ENCODE measurements around the gene RYR1.
A peak's percentile ranks its signal among the peaks of the same experiment; 100 is the strongest.

RYR1 gene

DNA sequence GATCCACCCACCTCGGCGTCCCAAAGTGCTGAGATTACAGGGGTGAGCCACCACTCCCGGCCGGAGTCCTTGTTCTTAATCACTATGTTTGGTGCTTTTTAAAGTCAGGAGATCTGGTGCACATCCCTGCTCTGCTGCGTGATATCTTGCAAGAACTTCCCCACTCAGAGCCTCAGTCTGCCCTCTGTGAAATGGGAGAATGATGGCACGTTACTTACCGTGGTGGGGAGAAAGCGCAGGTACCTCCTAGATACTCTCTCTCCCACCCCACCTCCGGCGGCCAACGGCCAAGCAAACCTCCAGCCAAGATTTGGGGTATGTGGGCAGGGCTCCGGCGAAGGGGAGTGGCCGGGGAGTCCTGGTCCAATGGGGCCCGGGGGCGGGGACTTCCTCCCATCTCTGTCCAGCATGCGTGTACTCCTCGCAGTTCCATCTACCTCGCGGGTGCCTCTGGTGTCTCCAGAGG is at the start of gene RYR1:
Gene RYR1, plus strand, starts transcription at position 424 of the 466 bp plus-strand sequence. CDS start 139 bp downstream, outside the sequence.
- Histone ChIP-seq H3K27me3 (replicated peaks; ENCODE audit: control insufficient read depth, insufficient read depth, low read length) (peaks cover 48% of the 10 kb centered on the region), H3K9ac (ENCODE audit: low read length) (no peak within 1 kb of the TSS), H3K36me3 (ENCODE audit: control insufficient read depth, insufficient read depth, low read length, severe bottlenecking) (no peaks in the 10 kb centered on the region), H3K4me1 (ENCODE audit: control insufficient read depth, insufficient read depth, low read length) (no peaks in the 10 kb centered on the region), H3K4me3 (ENCODE audit: low read length) (no peak within 1 kb of the TSS), H3K9me3 (ENCODE audit: control insufficient read depth, low read length) (no peaks in the 10 kb centered on the region)
- peak; percentile 19 for DNase-seq (ENCODE audit: low read depth)

DNA sequence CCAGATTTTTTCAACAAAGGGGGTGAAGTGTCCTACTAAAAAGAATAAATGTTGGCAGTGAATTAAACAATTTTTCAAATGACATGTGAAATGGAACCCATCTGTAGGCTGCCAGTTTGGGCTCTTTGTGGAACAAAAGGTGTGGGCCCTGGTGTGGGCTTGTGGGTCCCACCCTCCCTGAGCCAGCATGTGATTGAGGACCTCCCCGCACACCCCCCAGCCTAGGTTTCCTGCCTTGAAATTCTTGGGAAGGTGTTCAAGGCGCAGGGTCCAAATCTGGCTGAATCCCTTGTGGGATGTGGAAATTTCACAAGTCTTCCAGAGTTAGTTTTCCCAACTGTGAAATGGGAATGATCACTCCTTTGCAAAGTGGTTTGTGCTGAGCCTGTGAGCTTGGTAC is 49.7 kb upstream of the RYR1 start:
- no peak overlapping the region for H3K4me3 ChIP-seq (ENCODE audit: low read length)
- H3K4me1 ChIP-seq (ENCODE audit: control insufficient read depth, insufficient read depth, low read length) = peaks cover 15% of the 10 kb centered on the region
- H3K9ac ChIP-seq (ENCODE audit: low read length) = no peak overlapping the region
- peaks cover 58% of the 10 kb centered on the region for H3K36me3 ChIP-seq (ENCODE audit: control insufficient read depth, insufficient read depth, low read length, severe bottlenecking)
- H3K27me3 ChIP-seq (replicated peaks; ENCODE audit: control insufficient read depth, insufficient read depth, low read length) = no peaks in the 10 kb centered on the region
- DNase-seq (ENCODE audit: low read depth) = no peak
- no peaks in the 10 kb centered on the region for H3K9me3 ChIP-seq (ENCODE audit: control insufficient read depth, low read length)

DNA sequence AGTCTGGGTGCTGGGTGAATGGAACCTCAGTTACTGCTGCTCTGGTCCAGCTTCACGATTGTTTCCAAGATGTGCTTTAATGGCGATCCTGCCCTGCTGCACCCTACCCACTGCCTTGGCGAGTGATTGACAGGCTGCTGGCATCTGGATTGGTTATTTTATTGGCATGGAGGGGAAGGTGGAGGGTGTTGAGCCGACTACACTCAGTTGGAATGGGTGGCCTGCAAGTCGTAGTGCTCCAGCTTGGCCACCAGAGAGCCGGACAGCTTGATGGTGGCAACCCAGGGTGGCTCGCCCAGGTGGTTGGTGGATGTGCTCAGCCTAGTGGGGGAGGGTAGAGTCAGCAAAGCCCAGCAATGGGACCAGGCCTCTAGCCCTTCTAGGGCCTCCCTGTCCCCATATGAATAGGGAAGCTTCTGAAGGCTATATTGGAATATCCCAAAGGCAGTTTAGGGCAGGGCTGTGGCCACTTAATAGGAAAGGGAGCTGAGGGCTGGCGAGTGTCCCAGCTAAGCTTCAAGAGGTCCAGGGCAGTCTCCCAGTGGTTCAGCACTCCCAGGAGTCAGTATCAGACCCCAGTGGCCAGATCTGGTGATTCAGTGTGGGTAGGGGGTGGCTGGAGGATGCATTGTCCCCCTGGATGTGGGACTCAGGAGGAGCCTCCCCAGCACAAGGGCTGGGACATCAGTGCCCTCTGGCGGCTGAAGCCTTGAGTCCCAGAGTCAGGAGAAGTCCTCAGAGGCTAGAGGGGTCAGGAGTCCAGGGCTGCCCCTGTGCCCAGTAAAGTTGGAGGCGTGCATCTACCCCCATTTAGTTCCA is 49.1 kb upstream of the RYR1 start:
- Histone ChIP-seq H3K27me3 (replicated peaks; ENCODE audit: control insufficient read depth, insufficient read depth, low read length) (no peaks in the 10 kb centered on the region), H3K9ac (ENCODE audit: low read length) (no peak overlapping the region), H3K4me1 (ENCODE audit: control insufficient read depth, insufficient read depth, low read length) (peaks cover 19% of the 10 kb centered on the region), H3K36me3 (ENCODE audit: control insufficient read depth, insufficient read depth, low read length, severe bottlenecking) (peaks cover 51% of the 10 kb centered on the region), H3K4me3 (ENCODE audit: low read length) (no peak overlapping the region), H3K9me3 (ENCODE audit: control insufficient read depth, low read length) (no peaks in the 10 kb centered on the region)
- peak; percentile 44 for DNase-seq (ENCODE audit: low read depth)

DNA sequence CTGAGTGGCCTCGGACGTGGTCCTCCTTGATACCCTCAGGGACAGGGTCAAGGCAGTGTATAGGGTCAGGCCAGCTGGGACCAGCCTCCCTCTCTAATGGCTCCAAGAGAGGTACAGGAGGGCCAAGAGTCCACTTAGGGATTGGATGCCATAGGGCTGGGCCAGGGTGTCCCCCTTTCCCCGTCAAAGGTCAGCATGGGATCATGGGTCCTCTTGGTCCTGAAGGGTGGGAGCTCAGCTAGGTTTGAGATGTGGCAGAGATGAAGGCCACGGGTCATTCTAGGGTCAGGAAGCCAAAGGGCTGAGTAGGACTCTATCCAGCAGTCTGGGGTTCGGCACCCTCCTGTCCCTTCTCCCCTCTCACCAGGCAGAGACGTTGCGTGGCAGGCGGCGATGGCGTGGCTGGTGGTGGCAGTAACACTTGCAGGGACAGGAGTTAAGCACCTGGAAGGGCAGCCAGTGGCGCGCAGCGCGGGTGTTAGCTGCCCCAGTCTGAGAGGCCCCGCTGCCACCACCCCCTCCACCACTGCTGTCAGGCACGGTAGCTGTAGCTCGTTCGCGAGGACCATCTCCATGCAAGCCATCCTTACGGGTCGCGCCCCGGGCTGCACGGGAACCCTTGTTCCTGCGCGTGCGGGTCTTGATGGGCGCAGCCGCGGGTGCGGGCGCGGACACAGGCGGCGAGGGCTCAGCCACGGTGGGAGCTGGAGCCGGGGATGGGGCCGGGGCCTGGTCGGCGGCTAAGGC is 48.3 kb upstream of the RYR1 start:
- H3K9ac ChIP-seq (ENCODE audit: low read length) = no peak overlapping the region
- H3K36me3 ChIP-seq (ENCODE audit: control insufficient read depth, insufficient read depth, low read length, severe bottlenecking) = peaks cover 45% of the 10 kb centered on the region
- no peaks in the 10 kb centered on the region for H3K27me3 ChIP-seq (replicated peaks; ENCODE audit: control insufficient read depth, insufficient read depth, low read length)
- H3K4me3 ChIP-seq (ENCODE audit: low read length) = no peak overlapping the region
- DNase-seq (ENCODE audit: low read depth) = no peak
- no peaks in the 10 kb centered on the region for H3K9me3 ChIP-seq (ENCODE audit: control insufficient read depth, low read length)
- peaks cover 19% of the 10 kb centered on the region for H3K4me1 ChIP-seq (ENCODE audit: control insufficient read depth, insufficient read depth, low read length)

DNA sequence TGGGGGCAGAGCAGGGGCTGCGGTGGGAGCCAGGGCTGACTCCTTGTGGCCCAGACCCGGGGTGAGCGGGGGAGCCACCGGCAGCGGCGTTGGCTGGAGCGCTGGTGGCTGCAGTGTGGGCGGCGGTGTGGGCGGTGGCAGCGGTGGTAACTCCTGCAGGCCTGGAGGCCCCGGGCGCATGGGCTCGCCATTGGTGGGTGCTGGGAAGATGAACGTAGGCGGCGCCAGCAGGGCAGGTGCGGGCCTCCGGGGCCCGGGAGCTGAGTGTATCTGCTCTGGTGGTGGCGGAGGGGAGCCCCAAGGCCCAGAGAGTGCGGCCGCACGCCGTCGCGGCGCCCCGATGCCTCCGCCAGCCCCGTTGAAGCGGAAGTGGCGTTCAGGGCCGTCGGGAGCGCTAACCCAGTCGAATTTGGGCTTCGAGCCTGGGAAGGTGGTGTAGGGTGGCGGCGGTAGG is 47.7 kb upstream of the RYR1 start:
- Histone ChIP-seq H3K36me3 (ENCODE audit: control insufficient read depth, insufficient read depth, low read length, severe bottlenecking) (peaks cover 39% of the 10 kb centered on the region), H3K4me3 (ENCODE audit: low read length) (no peak overlapping the region), H3K9me3 (ENCODE audit: control insufficient read depth, low read length) (no peaks in the 10 kb centered on the region), H3K4me1 (ENCODE audit: control insufficient read depth, insufficient read depth, low read length) (peaks cover 19% of the 10 kb centered on the region), H3K27me3 (replicated peaks; ENCODE audit: control insufficient read depth, insufficient read depth, low read length) (no peaks in the 10 kb centered on the region), H3K9ac (ENCODE audit: low read length) (no peak overlapping the region)
- DNase-seq (ENCODE audit: low read depth) = no peak

DNA sequence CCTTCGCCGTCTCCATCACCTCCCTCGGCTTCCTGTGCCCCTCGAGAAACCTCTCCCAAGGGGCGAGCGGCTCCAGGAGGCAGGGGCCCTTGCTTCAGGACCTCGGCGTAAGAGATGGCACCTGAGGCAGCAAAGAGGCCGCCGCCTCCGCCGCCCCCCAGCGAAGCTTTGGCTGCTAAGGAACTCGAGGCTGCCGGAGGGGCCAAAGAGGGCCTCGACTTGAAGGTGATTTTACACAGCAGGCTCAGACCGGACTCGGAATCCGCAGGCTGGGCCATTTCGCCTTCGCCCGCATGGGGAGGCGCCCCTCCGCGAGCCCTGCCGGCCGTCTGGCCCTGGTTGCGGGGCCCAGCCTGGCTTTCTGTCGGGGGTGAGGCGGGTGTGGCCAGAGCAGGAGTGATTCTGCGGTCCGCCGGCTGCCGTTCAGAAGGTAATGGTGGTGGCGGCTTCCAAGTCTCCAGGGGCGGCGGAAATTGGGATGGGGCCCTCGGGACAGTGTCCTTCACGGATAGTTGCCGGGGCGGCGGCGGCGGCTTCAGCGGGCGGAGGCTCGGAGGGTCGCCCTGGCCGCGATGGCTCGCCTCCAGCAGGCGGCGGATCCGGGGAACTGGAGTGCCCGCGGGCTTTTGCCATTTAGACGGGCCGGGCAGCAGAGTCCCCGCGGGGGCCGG is 47.1 kb upstream of the RYR1 start:
- no peak for DNase-seq (ENCODE audit: low read depth)
- Histone ChIP-seq H3K9me3 (ENCODE audit: control insufficient read depth, low read length) (no peaks in the 10 kb centered on the region), H3K4me3 (ENCODE audit: low read length) (no peak overlapping the region), H3K4me1 (ENCODE audit: control insufficient read depth, insufficient read depth, low read length) (peaks cover 19% of the 10 kb centered on the region), H3K27me3 (replicated peaks; ENCODE audit: control insufficient read depth, insufficient read depth, low read length) (no peaks in the 10 kb centered on the region), H3K36me3 (ENCODE audit: control insufficient read depth, insufficient read depth, low read length, severe bottlenecking) (peaks cover 33% of the 10 kb centered on the region), H3K9ac (ENCODE audit: low read length) (no peak overlapping the region)

DNA sequence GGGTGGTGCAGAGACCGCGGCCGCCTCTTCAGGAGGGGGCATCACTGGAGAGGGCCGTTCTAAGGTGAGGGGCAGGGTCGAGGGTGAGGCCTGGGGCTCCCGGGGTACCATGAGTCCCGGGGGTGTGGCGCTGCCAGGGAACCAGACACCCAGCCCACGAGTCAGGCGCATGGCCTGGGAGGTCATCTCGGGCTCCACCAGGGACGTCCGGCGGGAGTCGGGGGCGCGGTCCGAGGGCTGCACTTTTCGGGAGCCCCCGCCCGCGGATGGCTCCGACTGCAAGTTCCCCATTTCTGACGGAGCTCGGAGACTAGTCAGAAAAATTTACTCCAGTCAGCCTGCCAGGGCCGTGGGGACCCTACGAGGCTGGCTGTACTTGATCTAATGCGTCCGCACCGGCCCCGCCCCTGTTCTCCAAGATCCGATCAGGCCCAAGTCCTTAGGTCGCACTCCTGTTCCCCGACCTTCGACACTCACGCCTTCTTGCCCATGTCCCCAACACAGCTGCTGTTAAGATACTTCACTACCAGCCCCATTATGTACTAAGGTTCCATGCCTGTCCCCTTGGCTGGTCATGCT is 46.4 kb upstream of the RYR1 start:
- no peak for DNase-seq (ENCODE audit: low read depth)
- Histone ChIP-seq H3K36me3 (ENCODE audit: control insufficient read depth, insufficient read depth, low read length, severe bottlenecking) (peaks cover 27% of the 10 kb centered on the region), H3K4me3 (ENCODE audit: low read length) (peak overlapping the region; percentile 76)

DNA sequence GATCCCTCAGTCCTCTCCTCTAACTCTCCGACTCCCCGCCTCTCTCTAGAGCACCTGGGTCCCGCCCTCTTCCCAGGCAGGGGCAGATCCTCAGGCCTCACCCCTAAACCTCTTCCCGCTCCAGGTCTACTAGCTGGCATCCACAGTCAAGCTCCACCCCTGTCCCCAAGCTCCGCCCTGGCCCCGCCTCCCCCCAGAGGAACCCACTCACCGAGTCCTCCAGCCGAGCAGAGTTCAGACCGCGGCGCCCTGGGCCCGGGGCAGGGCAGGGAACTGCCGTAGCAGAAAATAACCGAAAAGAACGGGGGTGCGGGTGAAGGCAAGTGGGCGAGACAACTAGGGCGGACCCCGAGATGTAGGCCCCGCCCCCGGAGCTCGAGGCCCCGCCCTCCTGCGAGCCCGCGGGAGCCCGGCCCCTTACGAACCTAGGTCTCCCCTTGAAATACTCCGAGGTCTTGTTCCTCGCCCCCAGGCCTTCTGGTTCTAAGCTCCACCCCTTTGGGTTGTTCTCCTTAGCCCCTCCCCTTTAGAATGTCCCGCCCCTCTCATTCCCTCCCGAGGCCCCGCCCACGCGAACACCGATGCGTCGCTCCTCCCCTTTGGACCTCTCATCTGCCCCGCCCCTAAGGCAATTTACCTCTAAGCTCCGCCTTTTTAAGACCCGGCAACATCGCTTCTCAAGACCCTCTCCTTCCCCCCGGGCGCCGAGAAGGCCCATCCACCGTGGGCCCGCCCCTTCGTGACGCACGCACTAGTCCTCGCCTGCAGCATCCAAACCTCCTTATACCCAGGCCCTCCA is 45.7 kb upstream of the RYR1 start, which contains the start of gene GGN:
Gene GGN, minus strand, starts transcription at position 485 of the 799 bp plus-strand sequence. CDS start 773 bp downstream, outside the sequence.
- Histone ChIP-seq H3K9ac (ENCODE audit: low read length) (peak within 1 kb of the TSS; percentile 60), H3K27me3 (replicated peaks; ENCODE audit: control insufficient read depth, insufficient read depth, low read length) (no peaks in the 10 kb centered on the region), H3K4me1 (ENCODE audit: control insufficient read depth, insufficient read depth, low read length) (peaks cover 19% of the 10 kb centered on the region), H3K4me3 (ENCODE audit: low read length) (peak within 1 kb of the TSS; percentile 76), H3K36me3 (ENCODE audit: control insufficient read depth, insufficient read depth, low read length, severe bottlenecking) (peaks cover 20% of the 10 kb centered on the region), H3K9me3 (ENCODE audit: control insufficient read depth, low read length) (no peaks in the 10 kb centered on the region)
- peak; percentile 96 for DNase-seq (ENCODE audit: low read depth)

More for the DNA sequence above, 46.4 kb upstream of the RYR1 start:
- H3K9ac ChIP-seq (ENCODE audit: low read length) = peak overlapping the region; percentile 60
- no peaks in the 10 kb centered on the region for H3K9me3 ChIP-seq (ENCODE audit: control insufficient read depth, low read length)
- peaks cover 19% of the 10 kb centered on the region for H3K4me1 ChIP-seq (ENCODE audit: control insufficient read depth, insufficient read depth, low read length)
- no peaks in the 10 kb centered on the region for H3K27me3 ChIP-seq (replicated peaks; ENCODE audit: control insufficient read depth, insufficient read depth, low read length)

DNA sequence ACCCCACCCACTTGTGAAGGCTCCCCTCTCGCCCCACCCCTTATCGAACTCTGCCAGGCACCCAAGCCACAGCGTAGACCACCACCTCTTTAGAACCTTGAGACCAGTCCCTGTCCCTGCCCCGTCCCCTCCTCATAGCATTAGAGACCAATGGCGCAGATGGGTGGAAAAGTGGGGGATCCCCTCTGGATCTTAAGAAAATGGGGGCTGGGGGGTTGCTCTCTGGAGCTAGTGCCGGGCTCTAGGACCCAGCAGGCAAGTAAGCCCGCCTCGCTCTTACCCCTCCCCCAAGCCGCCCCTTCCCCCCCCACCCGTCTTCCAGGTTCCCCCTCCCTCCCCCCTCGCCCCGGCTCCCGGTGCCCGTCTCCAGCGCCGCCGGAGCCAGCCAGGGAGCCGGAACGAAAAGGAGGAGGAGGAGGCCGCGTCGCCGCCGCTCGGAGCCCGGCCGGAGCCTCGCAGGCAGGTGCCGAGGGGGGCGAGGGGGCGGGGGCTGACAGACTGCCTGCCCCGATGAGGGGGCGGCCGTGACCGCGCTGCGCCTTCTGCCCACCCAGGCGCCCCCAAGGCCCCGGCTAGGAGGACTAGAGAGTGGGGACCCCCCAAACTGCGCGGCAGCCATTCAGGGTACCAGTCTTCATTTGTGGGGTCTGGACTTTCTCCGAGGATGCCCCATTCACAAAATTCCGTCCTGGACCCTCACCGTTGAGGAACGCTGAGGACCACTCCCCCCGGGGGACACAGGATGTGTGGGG is 45.0 kb upstream of the RYR1 start, which contains the start of gene SPRED3:
Gene SPRED3, plus strand, starts transcription at position 349 of the 752 bp plus-strand sequence. CDS start 1,606 bp downstream, outside the sequence.
- peak; percentile 73 for DNase-seq (ENCODE audit: low read depth)
- Histone ChIP-seq H3K4me1 (ENCODE audit: control insufficient read depth, insufficient read depth, low read length) (peaks cover 19% of the 10 kb centered on the region), H3K4me3 (ENCODE audit: low read length) (peak within 1 kb of the TSS; percentile 76), H3K36me3 (ENCODE audit: control insufficient read depth, insufficient read depth, low read length, severe bottlenecking) (peaks cover 12% of the 10 kb centered on the region), H3K9ac (ENCODE audit: low read length) (peak within 1 kb of the TSS; percentile 54), H3K27me3 (replicated peaks; ENCODE audit: control insufficient read depth, insufficient read depth, low read length) (no peaks in the 10 kb centered on the region), H3K9me3 (ENCODE audit: control insufficient read depth, low read length) (no peaks in the 10 kb centered on the region)

All from adipocyte (in vitro differentiated cells).